HCT116 (cell line): Measurements from ENCODE around the gene TAF1L.

ENCODE experiments used
- CEBPB ChIP-seq: IDR thresholded peaks from 2 replicates; pipeline ENCODE4 v1.6.1; 2012; ENCODE audit warnings: low read depth
- EGR1 ChIP-seq: IDR thresholded peaks from 2 replicates; pipeline ENCODE4 v1.6.1; 2012; ENCODE audit warnings: low read depth
- EZH2 ChIP-seq: fragments of 200-600 bp; sonication (generic); IDR thresholded peaks from 2 replicates; pipeline ENCODE4 v1.6.1; 2017; ENCODE audit warnings: antibody characterized with exemption, mixed run types
- POLR2A ChIP-seq: IDR thresholded peaks from 2 replicates; pipeline ENCODE4 v1.7.0; 2011; ENCODE audit warnings: borderline replicate concordance; ENCODE audit not compliant: insufficient read depth, insufficient read length; ENCODE audit errors: extremely low read depth
- RAD21 ChIP-seq: IDR thresholded peaks from 2 replicates; pipeline ENCODE4 v1.6.1; 2012; ENCODE audit warnings: low read depth, mild to moderate bottlenecking
- SIN3A ChIP-seq: IDR thresholded peaks from 2 replicates; pipeline ENCODE4 v1.6.1; 2012; ENCODE audit warnings: low read depth
- SRF ChIP-seq: IDR thresholded peaks from 2 replicates; pipeline ENCODE4 v1.6.1; 2012; ENCODE audit warnings: low read depth
- YY1 ChIP-seq: IDR thresholded peaks from 2 replicates; pipeline ENCODE4 v1.6.1; 2011; ENCODE audit warnings: low read length, low read depth, moderate library complexity, mild to moderate bottlenecking; ENCODE audit not compliant: insufficient replicate concordance; ENCODE audit errors: extremely low read depth
- ZFX ChIP-seq: fragments of 450-650 bp; IDR thresholded peaks from 2 replicates; pipeline ENCODE4 v1.6.1; 2017
- ZNF274 ChIP-seq: fragments of 200-500 bp; sonication (Bioruptor generic); IDR thresholded peaks from 2 replicates; pipeline ENCODE4 v1.6.1; 2014; ENCODE audit warnings: mild to moderate bottlenecking, low read depth, low read length, inconsistent platforms
- TF ChIP-seq, protein P1 (sequence below), 3 experiments: fragments of 200-600 bp in 1 of 3; sonication (generic) in 1 of 3; IDR thresholded peaks in 2 of 3; conservative IDR thresholded peaks in 1 of 3; 2 replicates each; pipeline ENCODE4 v1.5.1; 2012 to 2017; ENCODE audit warnings: low read depth in 2 of 3, low read length in 2 of 3, antibody characterized with exemption in 1 of 3, borderline replicate concordance in 1 of 3, control low read depth in 1 of 3, mild to moderate bottlenecking in 1 of 3, mixed read lengths in 1 of 3, mixed run types in 1 of 3, moderate library complexity in 1 of 3; ENCODE audit not compliant: insufficient read depth in 1 of 3
- TF ChIP-seq, protein P2 (sequence below): IDR thresholded peaks from 2 replicates; pipeline ENCODE4 v1.6.1; 2012

DNA sequence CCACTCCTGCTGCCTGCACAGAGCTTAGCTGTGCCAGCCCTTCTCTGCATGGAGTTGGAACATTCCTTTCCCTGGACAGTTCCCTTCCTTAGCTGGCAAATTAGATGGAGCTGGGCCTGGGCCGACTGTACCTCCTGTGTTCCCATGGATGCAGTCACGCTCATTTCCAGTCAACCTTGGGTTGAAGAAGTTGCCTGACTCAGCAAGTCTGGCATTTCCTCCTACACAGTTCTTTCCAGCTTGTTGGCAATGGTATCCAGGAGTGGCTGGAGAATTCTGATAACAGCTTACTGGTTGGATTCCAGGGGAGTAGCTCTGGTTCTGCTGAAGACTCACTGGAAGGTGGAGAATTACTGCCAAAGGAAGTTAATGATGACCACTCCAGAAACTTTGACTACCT lies 9.2 kb upstream of the TAF1L start:
- no peak for TF ChIP-seq CEBPB
- TF ChIP-seq YY1 = no peak
- TF ChIP-seq, protein P1, sequence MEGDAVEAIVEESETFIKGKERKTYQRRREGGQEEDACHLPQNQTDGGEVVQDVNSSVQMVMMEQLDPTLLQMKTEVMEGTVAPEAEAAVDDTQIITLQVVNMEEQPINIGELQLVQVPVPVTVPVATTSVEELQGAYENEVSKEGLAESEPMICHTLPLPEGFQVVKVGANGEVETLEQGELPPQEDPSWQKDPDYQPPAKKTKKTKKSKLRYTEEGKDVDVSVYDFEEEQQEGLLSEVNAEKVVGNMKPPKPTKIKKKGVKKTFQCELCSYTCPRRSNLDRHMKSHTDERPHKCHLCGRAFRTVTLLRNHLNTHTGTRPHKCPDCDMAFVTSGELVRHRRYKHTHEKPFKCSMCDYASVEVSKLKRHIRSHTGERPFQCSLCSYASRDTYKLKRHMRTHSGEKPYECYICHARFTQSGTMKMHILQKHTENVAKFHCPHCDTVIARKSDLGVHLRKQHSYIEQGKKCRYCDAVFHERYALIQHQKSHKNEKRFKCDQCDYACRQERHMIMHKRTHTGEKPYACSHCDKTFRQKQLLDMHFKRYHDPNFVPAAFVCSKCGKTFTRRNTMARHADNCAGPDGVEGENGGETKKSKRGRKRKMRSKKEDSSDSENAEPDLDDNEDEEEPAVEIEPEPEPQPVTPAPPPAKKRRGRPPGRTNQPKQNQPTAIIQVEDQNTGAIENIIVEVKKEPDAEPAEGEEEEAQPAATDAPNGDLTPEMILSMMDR (IDR thresholded peaks at IDR 0.05 in 2 of 3, conservative IDR thresholded peaks at IDR 0.05 in 1 of 3; ENCODE audit: borderline replicate concordance in 1 of 3, insufficient read depth in 1 of 3, low read depth in 2 of 3, low read length in 2 of 3) = no peak
- TF ChIP-seq EZH2 = no peak
- TF ChIP-seq ZNF274 = no peak
- TF ChIP-seq, protein P2, sequence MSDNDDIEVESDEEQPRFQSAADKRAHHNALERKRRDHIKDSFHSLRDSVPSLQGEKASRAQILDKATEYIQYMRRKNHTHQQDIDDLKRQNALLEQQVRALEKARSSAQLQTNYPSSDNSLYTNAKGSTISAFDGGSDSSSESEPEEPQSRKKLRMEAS = no peak
- no peak for TF ChIP-seq ZFX
- TF ChIP-seq POLR2A = no peak
- no peak for TF ChIP-seq SRF
- TF ChIP-seq SIN3A = no peak
- no peak for TF ChIP-seq EGR1
- TF ChIP-seq RAD21 = no peak
